Endodermal cell (in vitro differentiated cells): ENCODE data around the gene FAAP20. TPM values are rescaled to one million over a fixed set of nuclear protein-coding genes. Genes with fewer than 3 reads are reported as not detected.

Experiments used
- DNase-seq: peaks from one replicate; pipeline ENCODE4 v3.0.0-alpha.2; 2017
- H3K27ac ChIP-seq: 2 replicates; pipeline ENCODE4 v1.5.1; 2013; ENCODE audit warnings: mild to moderate bottlenecking, low read depth, low read length, moderate library complexity
- H3K27me3 ChIP-seq: 2 replicates; pipeline ENCODE4 v1.6.1; 2013; ENCODE audit warnings: mild to moderate bottlenecking, low read length, moderate library complexity; ENCODE audit not compliant: insufficient read depth, control insufficient read depth, poor library complexity, severe bottlenecking
- H3K36me3 ChIP-seq: 2 replicates; pipeline ENCODE4 v1.7.0; 2013; ENCODE audit warnings: mild to moderate bottlenecking, low read length, moderate library complexity; ENCODE audit not compliant: control insufficient read depth, insufficient read depth
- H3K4me1 ChIP-seq: one replicate; pipeline ENCODE4 v1.7.0; 2013; ENCODE audit warnings: low read length; ENCODE audit not compliant: control insufficient read depth, insufficient read depth
- H3K4me3 ChIP-seq: 2 replicates; pipeline ENCODE4 v1.5.1; 2013; ENCODE audit warnings: mild to moderate bottlenecking, low read length, moderate library complexity
- H3K9ac ChIP-seq: 2 replicates; pipeline ENCODE4 v1.6.1; 2013; ENCODE audit warnings: mild to moderate bottlenecking, low read length, moderate library complexity; ENCODE audit not compliant: poor library complexity, severe bottlenecking; ENCODE audit errors: extremely low read depth
- H3K9me3 ChIP-seq: 2 replicates; pipeline ENCODE4 v1.6.1; 2013; ENCODE audit warnings: mild to moderate bottlenecking, low read length, moderate library complexity; ENCODE audit not compliant: control insufficient read depth
- H3K27ac Mint-ChIP-seq: 2 replicates; pipeline ENCODE4 v1.8.0; 2020; ENCODE audit warnings: mixed read lengths
- H3K27me3 Mint-ChIP-seq: 2 replicates; pipeline ENCODE4 v1.8.0; 2021; ENCODE audit warnings: mild to moderate bottlenecking, mixed read lengths; ENCODE audit not compliant: insufficient read depth
- H3K36me3 Mint-ChIP-seq: 2 replicates; pipeline ENCODE4 v1.8.0; 2020; ENCODE audit warnings: low read depth, mixed read lengths
- H3K4me1 Mint-ChIP-seq: 2 replicates; pipeline ENCODE4 v1.8.0; 2020; ENCODE audit warnings: mixed read lengths
- H3K4me3 Mint-ChIP-seq: 2 replicates; pipeline ENCODE4 v1.8.0; 2020; ENCODE audit warnings: mild to moderate bottlenecking, moderate library complexity, mixed read lengths
- H3K9me3 Mint-ChIP-seq: 2 replicates; pipeline ENCODE4 v1.8.0; 2020; ENCODE audit warnings: mild to moderate bottlenecking, mixed read lengths
- CTCF ChIP-seq: fragments of 200-600 bp; sonication (generic); conservative IDR thresholded peaks from 2 replicates; pipeline ENCODE4 v1.5.0; 2021; ENCODE audit warnings: antibody characterized with exemption, mild to moderate bottlenecking
- WGBS, 2 experiments: methylation state at CpG; one replicate each; pipeline versions ENCODE4 v1.1.5 to v1.1.7; 2013; ENCODE audit warnings: missing lambda C conversion rate in 2 of 2, mixed read lengths in 1 of 2; ENCODE audit not compliant: insufficient coverage in 1 of 2, insufficient read length in 1 of 2; 5-methylcytosine and 5-hydroxymethylcytosine counted together
- total RNA-seq, 2 donors: library from RNA; stranded (reverse); fragmentation: NEBNext Ultra II Directional in 1 of 2; extraction: Animal tissue kit (Norgen Biotek cat#: 25700) in 1 of 2; gene quantifications; 2 replicates in 1 of 2; 3 replicates in 1 of 2; pipeline ENCODE4 v1.2.1, GENCODE V29; 2021

FAAP20 gene
- total RNA-seq, 2 donors from 2014 or later = 126 to 154 TPM

- no peak for TF ChIP-seq CTCF
These were observed 44.4 kb upstream of the FAAP20 start for GRCh38 chr1:2239013-2239370.

GRCh38 chr1:2238361-2239012, 43.9 kb upstream of the FAAP20 start:
- H3K36me3 ChIP-seq = peaks cover 24% of the 10 kb centered on the region
- H3K4me1 ChIP-seq = peaks cover 5% of the 10 kb centered on the region
- no peak overlapping the region for H3K4me3 ChIP-seq
- no peak for DNase-seq
- H3K9ac ChIP-seq = no peak overlapping the region
- TF ChIP-seq CTCF = no peak
- Mint-ChIP-seq H3K9me3 (no peaks in the 10 kb centered on the region), H3K4me3 (no peak overlapping the region), H3K27me3 (no peaks in the 10 kb centered on the region), H3K36me3 (peaks cover 22% of the 10 kb centered on the region), H3K4me1 (peaks cover 27% of the 10 kb centered on the region), H3K27ac (no peak overlapping the region)
- H3K27me3 ChIP-seq = no peaks in the 10 kb centered on the region
- no peaks in the 10 kb centered on the region for H3K9me3 ChIP-seq
- H3K27ac ChIP-seq = no peak overlapping the region
- 93 to 100% methylated on average over 17 to 25 of the region's 25 CpGs for WGBS, 2 experiments

More at GRCh38 chr1:2239013-2239370, 44.4 kb upstream of the FAAP20 start:
- no peak overlapping the region for H3K27ac Mint-ChIP-seq
- H3K36me3 ChIP-seq = peaks cover 25% of the 10 kb centered on the region
- H3K9me3 ChIP-seq = no peaks in the 10 kb centered on the region
- DNase-seq = no peak
- peaks cover 26% of the 10 kb centered on the region for H3K36me3 Mint-ChIP-seq
- H3K4me1 Mint-ChIP-seq = peaks cover 22% of the 10 kb centered on the region
- H3K27me3 Mint-ChIP-seq = no peaks in the 10 kb centered on the region
- no peaks in the 10 kb centered on the region for H3K9me3 Mint-ChIP-seq
- 95 to 100% methylated on average over 3 to 6 of the region's 6 CpGs for WGBS, 2 experiments
- no peak overlapping the region for H3K4me3 Mint-ChIP-seq
- no peaks in the 10 kb centered on the region for H3K27me3 ChIP-seq
- no peak overlapping the region for H3K4me3 ChIP-seq
- H3K9ac ChIP-seq = no peak overlapping the region
- H3K4me1 ChIP-seq = peaks cover 4% of the 10 kb centered on the region
- H3K27ac ChIP-seq = no peak overlapping the region

GRCh38 chr1:2237773-2238172, 43.2 kb upstream of the FAAP20 start:
- Histone ChIP-seq H3K4me1 (peaks cover 11% of the 10 kb centered on the region), H3K27ac (no peak overlapping the region), H3K9ac (no peak overlapping the region), H3K36me3 (peaks cover 18% of the 10 kb centered on the region), H3K27me3 (no peaks in the 10 kb centered on the region), H3K4me3 (no peak overlapping the region), H3K9me3 (no peaks in the 10 kb centered on the region)
- no peak overlapping the region for H3K4me3 Mint-ChIP-seq
- H3K4me1 Mint-ChIP-seq = peaks cover 32% of the 10 kb centered on the region
- DNase-seq = peak; percentile 77
- peaks cover 19% of the 10 kb centered on the region for H3K36me3 Mint-ChIP-seq
- peak; percentile 62 for TF ChIP-seq CTCF
- WGBS, 2 experiments = 92 to 93% methylated on average over 18 to 19 of the region's 19 CpGs
- no peaks in the 10 kb centered on the region for H3K9me3 Mint-ChIP-seq
- no peaks in the 10 kb centered on the region for H3K27me3 Mint-ChIP-seq
- peak overlapping the region; percentile 44 for H3K27ac Mint-ChIP-seq
